ENCODE data around the gene MAMDC4.
"Not testable (repeated sequence)": the region's sequence is repeated elsewhere in the genome, so short reads cannot be mapped to it uniquely, and the experiment has no call there.

Gene MAMDC4

DNA sequence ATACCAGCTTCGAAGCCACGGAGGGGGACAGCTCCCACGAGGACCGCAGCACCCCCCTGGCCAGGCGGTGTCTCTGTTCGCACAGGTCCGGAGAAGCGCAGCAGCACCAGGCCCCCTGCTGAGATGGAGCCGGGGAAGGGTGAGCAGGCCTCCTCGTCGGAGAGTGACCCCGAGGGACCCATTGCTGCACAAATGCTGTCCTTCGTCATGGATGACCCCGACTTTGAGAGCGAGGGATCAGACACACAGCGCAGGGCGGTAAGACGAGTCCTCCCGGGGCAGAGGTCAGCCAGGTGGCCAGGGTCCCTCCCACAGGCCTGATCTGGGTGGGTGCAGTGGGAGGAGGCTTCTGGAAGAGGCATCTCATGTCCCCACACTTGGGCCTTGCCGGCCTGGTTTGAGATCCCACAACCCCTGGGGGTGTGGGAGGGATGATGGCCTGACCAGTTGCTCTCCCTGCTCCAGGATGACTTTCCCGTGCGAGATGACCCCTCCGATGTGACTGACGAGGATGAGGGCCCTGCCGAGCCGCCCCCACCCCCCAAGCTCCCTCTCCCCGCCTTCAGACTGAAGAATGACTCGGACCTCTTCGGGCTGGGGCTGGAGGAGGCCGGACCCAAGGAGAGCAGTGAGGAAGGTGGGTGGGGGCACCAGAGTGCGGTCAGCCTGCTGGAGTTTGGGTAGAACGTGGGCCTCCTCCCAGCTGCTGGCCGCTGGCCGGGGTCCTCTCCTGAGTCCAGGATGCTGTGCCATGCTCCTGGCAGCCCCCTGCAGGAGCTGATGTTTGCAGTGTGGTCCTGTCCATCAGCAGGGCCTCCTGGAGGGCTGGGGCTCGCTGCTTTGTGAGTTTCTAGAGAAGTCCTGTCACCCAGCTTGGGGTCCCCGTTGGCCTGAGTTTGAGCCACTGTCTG, 12.7 kb upstream of the MAMDC4 start:
- no peak for DNase-seq

DNA sequence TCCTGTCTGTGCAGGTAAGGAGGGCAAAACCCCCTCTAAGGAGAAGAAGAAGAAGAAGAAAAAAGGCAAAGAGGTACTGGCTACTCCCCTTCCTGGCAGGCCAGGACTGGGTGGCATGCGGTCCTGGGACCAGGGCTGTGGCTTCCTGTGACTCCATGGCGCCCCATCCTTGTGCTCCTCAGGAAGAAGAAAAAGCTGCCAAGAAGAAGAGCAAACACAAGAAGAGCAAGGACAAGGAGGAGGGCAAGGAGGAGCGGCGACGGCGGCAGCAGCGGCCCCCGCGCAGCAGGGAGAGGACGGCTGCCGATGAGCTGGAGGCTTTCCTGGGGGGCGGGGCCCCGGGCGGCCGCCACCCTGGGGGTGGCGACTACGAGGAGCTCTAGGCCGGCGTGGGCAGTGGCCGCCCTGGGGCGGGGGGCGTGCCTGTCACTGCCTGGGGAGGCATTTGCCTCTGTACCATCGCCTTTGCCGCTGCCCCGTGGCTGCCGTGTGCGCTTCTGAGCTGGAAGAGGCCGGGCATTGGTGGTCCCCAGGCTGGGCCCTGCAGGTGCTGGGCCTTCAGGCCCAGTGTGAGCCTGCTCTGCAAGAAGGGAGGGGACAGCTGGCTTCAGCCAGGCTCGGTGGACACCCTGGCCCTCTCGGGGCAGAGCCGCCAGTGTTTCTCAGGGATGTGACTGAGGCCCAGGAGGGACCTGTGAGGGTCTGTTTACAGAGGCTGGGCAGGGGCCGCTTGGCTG, 11.8 kb upstream of the MAMDC4 start:
- DNase-seq = no peak

DNA sequence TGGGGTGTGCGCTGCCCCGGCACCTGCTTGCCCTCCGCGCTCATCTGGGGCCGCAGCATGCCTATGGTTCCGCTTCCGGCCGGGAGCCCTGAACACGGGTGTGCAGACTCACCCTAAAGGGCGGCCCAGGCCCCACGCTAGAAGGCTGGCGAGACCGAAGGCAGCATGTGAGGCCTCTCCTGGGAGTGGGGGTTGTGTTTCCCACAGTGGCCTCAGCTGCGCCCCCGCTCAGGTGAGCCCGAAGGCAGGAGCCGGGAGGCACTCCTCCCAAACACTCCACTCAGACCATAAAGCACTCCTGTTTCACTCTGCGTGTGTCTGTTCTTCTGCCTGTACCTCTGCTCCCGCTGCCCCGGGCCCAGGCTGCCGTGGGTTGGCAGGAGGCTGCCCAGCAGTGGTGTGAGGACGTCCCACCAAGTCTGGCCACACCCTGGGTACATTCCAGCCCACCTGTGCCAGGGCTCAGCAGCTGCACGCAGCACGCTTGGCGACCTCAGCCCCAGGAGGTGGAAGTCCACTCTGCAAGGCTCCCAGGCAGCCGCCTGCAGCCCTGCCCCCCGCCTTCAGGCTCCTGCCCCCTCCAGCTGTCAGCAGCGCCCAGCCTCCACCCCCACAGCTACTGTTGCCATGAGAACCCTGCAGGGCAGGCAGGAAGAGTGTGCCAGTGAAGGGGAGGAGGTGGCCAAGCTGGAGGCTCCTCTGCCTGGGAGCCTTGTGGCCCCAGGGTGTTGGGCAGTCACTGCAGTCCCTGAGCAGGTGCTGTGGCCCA, 11.1 kb upstream of the MAMDC4 start:
- no peak for DNase-seq

DNA sequence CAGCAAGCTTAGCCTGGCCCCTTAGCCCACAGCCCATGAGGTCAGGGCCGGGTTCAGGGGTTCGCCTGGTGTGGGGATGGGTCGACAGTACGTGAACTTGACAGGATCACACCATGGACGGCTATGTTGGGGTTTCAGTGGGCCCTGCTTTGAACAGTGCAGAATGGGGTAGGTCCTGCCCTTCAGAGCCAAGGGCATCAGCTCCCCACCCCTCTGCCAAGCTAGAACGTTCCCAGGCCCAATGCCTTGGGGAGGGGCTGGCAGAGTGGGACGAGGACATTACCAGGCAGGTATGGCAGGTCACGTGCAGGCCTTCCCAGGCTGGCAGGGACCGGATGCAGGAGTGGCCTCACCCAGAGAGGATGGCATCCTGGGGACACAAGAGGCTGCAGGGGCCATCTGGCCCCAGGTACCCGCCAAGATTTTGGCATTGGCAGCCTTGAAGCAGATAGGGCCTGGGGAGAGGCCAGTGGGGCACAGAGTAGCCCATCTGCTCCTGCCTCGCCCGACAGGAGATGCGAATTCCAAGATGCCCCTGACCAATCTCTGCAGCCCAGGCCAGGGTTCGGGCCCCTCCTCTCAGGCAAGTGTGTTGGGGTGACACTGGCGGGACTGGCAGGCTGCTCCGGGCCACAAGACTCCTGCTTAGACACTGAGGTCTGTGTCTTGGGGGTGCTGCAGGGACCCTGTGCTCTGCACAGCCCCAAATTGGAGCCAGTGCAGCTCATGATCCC, 10.3 kb upstream of the MAMDC4 start:
- DNase-seq = not testable (repeated sequence)

DNA sequence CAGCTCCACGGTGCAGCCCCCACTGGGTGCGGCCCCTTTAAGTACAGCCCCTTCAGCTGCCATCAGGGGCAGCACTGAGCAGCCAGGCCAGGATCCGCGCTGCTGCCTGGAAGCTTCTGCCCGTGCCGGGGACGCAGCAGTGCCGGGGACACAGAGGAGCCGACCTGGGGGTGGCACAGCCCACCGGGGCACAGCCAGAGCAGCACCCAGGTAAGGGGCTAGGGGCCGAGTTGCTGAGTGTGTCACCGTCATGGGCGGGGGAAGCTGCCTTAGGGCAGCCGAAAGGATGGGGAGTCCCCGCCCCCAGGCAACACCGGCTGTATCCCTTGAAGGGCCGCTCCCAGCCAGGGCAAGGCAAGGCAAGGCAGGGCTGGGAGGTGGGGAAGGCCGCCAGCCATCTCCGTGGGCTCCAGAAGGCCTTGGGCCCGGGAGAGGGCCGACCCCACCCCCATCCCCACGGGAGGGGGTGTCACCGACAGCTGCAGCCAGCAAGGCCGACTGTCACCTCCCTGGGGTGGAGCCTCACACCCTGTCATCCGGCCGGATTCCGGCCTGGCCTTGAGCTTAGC, 9.7 kb upstream of the MAMDC4 start, which contains the start of gene AJM1:
TSS of gene AJM1 (plus strand) at position 99 of the 569 bp plus-strand sequence. CDS start 1,937 bp downstream, outside the sequence.
- DNase-seq = peak; percentile 21

DNA sequence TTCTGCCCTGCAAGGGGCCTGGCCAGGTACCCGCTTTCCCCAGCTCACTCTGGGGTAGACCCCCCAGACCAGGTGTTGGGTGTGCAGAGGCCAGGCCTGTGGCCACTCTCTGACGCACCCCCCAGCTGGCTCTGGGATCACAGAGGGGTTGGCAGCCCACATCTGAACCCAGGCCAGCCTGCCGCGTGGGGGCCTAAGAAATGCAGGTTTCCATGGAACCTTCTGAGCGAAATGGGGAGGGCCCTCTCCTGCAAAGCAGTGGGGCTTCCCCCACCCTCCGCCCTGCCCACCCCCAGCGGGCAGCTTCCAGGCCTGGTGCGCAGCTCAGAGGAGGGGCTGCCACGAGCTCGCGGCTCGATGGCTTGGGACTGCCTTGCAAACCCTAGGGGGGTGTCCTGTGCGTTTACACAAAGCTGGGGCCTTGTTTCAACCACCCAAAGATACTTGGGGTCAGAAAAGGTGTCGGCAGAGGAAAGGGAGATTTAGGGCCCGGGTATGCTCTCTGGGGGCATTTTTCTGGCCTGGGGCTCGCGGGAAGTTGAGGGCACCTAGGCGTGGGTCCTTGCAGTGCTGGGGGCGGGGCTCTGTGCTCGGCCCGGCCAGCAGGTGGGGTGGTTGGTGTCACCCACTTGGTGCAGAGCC, 8.9 kb upstream of the MAMDC4 start:
- DNase-seq = not testable (repeated sequence)

DNA sequence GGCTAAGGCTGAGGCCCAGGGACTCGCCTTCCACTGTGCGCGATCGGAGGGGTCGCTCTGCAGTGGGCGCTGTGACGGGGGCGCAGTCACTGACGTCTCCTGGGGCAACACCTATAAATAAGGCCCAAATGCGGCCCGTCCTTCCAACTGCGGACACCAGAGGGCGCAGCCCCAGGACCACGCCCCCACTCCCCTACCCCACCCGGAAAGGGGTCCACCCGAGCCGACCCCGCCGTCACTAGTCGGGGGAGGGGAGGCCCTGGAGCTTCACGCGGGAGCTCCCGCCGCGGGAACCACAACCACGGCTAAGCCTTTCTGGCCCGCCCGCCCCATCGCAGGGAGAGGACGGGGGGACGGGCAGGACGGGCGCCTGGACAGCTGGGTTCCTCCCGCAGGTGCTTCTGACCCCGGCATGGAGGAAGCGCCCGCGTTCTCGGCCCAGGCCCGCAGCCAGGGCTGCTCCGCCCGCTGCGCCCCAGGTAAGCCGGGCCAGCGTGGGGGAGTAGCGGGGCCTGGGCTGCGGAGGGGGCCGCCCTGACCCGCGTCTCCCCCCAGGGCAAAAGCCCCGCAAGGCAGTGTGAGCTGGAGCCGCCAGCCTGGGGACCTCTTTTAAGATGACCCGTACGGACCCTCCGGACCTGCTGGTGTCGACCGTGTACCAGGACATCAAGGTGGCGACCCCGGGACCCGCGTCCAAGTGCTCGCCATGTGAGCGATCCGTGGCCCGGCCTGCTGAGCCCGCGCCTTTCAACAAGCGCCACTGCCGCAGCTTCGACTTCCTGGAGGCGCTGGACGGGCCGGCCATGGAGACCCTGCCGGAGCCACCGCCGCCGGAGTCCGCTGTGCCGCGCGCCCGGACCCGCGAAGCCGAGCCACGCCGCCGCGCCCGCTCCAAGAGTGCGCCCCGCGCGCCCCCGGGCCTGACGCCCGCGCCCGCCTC, 8.1 kb upstream of the MAMDC4 start:
- not testable (repeated sequence) for DNase-seq

DNA sequence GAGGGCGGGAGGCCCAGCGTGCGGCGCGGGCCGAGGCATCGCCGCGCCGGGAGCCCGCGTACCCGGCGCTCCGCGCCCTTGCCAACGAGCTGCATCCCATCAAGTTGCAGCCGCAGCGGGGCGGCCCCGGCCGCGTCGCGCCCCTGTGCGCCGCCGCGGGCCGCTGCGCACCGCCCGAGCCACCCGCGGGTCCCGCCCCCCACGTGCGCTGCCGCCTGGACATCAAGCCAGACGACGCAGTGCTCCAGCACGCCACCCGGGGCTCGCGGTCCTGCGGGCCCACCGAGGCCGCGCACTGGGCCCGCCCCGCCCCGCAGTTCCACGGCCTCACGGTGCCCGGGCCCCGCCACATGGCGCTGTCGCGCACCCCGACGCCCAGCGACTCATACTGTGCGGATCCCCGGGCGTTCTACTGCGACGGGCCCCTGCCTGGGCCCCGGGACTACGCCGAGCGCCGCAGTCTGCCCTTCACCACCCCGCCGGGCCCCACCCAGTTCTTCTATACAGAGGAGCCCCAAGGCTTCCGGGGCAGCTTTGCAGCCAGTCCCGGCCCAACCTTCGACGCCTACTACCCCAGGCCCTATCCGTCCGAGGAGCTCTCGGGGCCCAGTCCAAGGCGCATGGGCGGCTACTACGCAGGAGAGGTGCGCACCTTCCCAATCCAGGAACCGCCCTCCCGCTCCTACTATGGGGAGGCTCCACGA, 7.2 kb upstream of the MAMDC4 start:
- DNase-seq = no peak

DNA sequence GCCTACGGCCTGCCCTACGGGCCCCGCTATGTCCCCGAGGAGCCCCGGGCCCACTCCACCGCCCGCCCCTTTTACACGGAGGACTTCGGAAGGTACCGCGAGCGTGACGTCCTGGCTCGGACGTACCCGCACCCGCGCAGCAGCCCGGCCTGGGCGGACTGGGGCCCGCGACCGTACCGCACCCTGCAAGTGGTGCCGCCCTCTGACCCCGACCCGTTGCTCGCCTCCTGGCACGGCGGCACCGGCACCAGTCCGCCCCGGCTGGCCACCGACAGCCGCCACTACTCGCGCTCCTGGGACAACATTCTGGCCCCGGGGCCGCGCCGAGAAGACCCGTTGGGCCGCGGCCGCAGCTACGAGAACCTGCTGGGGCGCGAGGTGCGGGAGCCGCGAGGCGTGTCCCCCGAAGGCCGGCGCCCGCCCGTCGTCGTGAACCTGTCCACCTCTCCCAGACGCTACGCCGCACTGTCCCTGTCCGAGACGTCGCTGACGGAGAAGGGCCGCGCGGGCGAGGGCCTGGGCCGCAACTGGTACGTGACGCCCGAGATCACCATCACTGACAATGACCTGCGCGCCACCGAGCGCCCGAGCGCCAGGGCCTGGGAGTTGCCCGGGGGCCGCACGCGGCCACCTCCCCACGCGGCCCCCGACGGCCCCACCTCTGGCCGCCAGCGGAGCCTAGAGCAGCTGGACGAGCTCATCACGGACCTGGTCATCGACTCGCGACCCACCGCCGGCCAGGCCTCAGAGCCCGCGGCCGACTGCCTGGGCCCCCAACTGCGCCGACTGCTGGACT, 6.5 kb upstream of the MAMDC4 start:
- DNase-seq = no peak

DNA sequence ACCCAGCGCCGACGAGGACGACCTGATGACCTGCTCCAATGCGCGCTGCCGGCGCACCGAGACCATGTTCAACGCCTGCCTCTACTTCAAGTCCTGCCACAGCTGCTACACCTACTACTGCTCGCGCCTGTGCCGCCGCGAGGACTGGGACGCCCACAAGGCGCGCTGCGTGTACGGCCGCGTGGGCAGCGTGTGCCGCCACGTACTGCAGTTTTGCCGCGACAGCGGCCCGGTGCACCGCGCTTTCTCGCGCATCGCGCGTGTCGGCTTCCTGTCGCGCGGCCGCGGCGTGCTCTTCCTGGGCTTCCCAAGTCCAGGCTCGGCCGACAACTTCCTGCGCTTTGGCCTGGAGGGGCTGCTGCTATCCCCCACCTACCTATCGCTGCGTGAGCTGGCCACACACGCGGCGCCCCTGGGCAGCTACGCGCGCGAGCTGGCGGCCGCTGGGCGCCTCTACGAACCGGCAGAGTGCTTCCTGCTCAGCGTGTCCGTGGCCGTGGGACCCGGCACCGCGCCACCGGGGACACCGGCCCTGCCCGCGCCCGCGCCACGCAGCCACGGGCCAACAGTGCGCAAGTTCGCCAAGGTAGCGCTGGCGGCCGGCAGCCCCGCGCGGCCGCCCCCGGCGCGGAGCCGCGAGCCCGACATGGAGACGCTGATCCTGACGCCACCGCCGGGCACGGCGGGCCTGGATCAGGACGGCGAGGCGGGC, 5.6 kb upstream of the MAMDC4 start:
- DNase-seq = no peak

DNA sequence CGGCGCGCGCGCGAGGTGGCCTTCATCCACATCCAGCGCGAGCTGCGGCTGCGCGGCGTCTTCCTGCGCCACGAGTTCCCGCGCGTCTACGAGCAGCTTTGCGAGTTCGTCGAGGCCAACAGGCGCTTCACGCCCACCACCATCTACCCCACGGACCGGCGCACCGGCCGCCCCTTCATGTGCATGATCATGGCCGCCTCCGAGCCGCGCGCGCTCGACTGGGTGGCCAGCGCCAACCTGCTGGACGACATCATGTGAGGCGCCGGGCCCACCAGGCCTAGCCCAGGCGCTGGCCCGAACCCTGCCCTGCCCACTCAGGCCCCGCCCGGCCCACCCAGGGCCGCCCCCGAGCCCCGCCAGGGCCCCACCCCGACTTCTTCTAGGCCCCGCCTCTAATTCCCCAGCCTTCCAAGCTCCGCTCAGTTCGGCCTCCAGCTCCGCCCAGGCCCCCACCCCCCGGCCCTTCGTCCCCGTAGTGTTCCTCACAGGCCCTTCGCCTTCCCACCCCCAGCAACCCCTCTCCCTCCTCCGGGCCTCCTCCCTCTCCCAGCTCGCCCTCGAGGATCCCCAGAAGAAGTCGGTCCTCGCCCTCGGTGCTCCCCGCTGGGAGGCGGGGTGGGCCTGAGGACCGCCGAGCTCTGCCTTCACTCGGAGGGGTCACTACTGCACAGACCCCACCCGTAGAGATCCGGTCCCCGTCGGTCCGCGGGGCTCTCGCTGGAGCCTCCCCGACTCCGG, 4.9 kb upstream of the MAMDC4 start:
- no peak for DNase-seq

DNA sequence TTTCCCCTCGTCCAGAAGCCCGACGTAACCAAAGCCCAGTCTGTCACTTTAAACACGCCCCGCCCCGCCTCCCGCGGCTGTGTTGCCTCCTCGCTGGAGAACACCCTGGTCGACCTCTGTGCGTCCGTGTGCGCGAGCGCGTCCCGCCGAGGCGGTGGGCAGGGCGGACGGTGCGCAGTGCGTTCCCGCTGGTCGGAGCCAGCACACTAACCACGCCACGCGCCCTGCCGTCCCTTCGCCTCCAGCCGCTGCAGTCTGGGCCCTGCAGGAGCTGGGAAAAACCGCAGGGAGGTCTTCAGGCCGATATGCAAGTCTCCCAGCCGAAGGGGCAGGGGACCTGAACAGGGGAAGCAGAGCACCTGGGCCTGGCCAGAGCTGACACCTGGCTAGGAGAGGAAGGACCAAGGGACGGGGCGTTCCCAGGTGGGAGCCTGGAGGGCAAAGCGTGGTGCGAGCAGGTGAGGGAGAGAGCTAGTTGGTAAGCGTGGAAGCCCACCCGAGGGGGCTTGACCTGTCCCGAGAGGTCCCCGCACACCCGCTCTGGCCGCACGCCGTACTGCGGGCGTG, 4.2 kb upstream of the MAMDC4 start:
- peak; percentile 67 for DNase-seq

DNA sequence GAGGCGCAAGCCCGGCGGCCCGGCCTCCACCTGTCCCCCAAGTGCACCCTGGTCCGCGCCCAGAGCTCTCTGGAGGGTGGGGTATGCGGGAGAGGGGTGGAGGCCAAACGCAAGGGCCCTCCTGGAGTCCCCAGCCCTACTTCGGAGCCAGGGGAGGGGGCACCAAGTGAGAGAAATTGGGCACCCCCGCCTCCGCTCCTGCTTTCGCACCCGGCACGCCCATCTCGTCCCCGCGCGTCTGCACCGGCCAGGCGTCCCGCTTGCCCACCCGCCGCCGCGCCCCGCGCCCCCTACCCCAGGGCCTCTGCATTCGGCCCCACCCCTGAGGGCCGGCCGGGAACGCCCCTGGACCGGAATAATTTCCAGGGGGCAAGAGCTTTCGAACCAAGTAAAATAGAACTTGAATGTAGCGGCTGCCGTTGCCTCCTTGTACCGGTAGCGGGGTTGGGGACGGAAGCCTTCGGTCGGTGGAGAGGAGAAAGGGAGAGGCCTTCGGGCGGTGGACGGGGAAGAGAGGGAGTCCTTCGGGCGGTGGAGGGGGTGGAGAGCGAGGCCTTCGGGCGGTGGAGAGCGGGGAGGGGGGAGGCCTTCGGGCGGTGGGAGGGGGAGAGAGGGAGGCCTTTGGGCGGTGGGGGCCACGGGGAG, 3.6 kb upstream of the MAMDC4 start:
- DNase-seq = no peak

DNA sequence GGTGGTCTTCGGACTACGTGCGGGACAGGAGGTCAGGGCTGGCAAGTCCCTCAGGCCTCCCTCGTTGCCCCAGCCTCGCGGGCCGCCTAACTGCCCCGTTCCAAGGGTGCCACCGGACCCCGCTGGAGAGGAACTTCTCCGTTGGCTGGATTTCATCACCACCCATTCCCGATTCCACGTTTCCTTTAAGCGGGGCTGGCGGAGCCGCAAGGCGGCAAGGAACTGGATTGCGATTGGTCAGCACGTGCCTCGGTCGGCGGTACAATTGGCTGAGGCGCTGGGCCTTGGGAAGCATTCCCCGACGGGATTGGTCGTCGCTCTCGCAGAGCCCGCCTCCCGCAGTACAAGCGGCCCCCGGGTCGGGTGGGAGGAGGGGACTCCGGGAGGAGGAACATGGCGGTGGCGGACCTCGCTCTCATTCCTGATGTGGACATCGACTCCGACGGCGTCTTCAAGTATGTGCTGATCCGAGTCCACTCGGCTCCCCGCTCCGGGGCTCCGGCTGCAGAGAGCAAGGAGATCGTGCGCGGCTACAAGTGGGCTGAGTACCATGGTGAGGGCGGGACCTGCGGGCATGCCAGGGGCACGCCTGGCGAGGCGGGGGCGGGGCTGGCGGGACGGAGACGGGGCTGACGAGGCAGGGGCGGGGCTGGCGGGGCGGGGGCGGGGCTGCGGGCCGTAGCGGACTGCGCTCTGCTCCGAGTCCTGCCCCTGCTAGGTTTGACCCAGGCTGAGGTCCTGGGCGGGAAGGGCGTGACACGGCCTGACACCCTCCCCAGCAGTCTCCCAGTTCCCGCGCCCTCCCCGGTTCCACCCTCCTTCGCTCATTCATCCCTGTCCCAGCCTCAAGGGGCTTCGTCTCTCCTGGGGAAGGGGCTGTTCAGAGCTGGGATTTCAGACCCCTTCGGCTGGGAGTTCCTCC, 2.8 kb upstream of the MAMDC4 start, which contains the start of gene PHPT1:
TSS of gene PHPT1 (plus strand) at position 372 of the 922 bp plus-strand sequence. CDS start at position 394, 22 bp downstream.
- peak; percentile 95 for DNase-seq

Data from GF-D8 (cell line).